Right renal cortex interstitium (tissue), 3 donors: ENCODE data around the gene HERPUD2. TPM values are rescaled to one million over a fixed set of nuclear protein-coding genes. Genes with fewer than 3 reads are reported as not detected.
"Not testable (repeated sequence)": the region's sequence is repeated elsewhere in the genome, so short reads cannot be mapped to it uniquely, and the experiment has no call there.

Experiments
- DNase-seq, 3 donors: peaks; one replicate each; pipeline ENCODE4 v3.0.0-alpha.2; 2013; ENCODE audit warnings: low read depth in 3 of 3, low spot score in 2 of 3
- polyA plus RNA-seq, 3 donors: library from polyadenylated mRNA; unstranded; fragments of 120-200 nt; gene quantifications; one replicate each; pipeline ENCODE4 v1.2.1, GENCODE V29; 2013; ENCODE audit not compliant: insufficient read length in 3 of 3

The HERPUD2 gene
- polyA plus RNA-seq, 3 donors: 38.2 to 41.6 (median 40.2) TPM

GRCh38 chr7:35716038-35716803 is 21.3 kb upstream of the HERPUD2 start:
- no peak for DNase-seq

DNA sequence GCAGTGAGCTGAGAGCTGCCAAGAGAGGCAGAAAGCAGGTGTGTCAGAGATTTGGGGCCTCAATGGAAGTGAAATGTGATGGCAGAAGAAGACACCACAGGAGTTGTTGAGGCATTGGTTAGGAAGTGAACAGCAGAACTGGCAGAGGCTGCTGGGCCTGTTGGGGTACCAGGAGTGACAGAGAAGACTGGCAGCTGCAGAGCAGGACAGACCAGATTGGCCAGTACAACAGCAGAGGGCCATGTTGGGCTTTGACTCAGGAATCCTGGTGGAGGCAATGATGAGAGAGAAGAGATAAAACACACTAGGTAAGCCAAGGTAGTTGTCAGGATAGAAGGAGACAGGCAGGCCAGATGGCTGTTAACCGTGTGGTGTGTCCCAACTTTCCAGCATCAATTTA is 19.9 kb upstream of the HERPUD2 start:
- DNase-seq: no peak

DNA sequence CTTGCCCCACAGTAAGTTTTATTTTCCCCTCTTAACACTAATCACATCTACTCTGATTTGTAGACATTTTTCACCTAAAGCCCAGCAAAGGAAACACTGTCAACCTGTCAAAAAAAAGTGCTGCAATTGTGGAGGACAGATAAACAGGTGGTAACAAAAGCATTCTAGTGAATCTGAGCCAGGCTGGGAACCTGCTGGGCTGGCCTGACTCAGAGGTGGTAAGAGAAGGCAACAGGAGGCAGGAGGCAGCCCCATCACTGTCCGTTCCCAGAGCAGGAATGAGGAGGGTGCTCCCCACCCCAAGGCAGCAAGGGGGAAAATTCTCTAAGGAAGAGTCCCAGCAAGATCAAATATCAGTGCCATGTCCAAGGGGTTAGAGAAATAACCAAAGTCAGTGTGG is 19.5 kb upstream of the HERPUD2 start:
- DNase-seq: no peak

DNA sequence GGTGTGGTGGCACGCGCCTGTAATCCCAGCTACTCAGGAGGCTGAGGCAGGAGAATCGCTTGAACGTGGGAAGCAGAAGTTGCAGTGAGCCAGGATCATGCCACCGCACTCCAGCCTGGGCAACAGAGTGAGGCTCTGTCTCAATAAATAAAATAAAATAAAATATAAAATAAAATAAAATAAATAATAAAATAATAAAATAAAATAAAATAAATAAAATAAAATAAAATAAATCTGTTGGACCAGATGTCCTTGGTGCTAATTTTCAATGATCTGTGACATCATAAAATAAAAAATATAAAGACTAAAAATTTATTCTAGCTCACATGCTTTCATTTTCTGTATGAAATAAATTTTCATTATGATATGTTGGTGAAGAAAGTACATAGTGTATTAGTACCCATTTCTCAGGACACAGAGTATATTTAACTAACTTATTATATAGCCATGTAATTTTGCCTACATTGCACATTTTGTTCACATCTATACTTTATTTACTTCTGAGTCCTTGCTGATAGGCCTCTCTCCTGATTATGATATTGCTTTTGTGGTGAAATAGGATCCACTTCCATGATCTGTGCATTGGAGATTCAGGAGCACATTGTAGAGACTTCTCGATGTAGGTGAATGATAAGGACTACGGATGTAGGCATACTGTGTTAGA is 17.8 kb upstream of the HERPUD2 start:
- no peak for DNase-seq

DNA sequence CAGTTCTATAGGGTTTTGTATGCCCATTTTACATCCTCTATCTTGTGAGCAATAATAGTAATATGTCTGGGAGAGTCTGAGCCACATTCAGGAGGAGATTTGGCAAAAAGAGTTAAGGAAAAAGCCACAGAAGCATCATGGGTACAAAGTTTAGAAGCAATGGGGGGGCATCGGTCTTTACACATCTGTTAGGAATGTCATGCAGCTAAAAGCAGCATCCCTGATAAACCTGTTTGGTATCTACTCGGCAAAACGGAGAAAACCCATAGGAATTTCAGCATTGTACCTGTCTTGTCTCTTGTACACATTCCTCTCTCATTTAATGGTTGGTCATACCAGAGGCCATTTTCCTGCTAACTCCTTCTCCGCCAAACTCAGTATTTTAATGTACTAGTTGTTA is 12.5 kb upstream of the HERPUD2 start:
- no peak for DNase-seq

- DNase-seq: no peak
Measured at GRCh38 chr7:35705932-35706461, 11.1 kb upstream of the HERPUD2 start.

GRCh38 chr7:35704261-35704660 is 9.3 kb upstream of the HERPUD2 start:
- no peak for DNase-seq

DNA sequence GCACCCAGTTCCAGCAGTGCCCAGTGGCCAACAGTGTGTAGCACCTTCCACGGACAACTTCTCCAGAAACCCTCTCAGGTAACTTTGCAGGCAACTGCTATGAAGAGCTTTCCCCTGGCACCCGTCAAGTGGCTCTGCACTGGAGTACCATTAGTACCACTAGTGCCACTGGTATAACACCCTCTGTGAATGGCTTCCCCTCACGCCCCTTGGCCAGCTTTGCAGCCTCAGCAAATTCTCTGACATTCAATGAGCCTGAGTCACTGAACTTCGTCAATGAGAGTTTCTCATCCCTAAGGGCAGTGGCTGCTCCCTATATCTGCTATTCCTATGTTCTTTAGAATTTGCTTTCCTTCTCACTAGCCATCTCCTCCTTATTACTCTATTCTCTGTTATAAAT is 7.6 kb upstream of the HERPUD2 start:
- DNase-seq: no peak

- no peak for DNase-seq
Measured at GRCh38 chr7:35701287-35701900, 6.5 kb upstream of the HERPUD2 start.

- no peak for DNase-seq
Measured at GRCh38 chr7:35700865-35701264, 5.9 kb upstream of the HERPUD2 start.

- DNase-seq: no peak
Measured at GRCh38 chr7:35700333-35700732, 5.4 kb upstream of the HERPUD2 start.

DNA sequence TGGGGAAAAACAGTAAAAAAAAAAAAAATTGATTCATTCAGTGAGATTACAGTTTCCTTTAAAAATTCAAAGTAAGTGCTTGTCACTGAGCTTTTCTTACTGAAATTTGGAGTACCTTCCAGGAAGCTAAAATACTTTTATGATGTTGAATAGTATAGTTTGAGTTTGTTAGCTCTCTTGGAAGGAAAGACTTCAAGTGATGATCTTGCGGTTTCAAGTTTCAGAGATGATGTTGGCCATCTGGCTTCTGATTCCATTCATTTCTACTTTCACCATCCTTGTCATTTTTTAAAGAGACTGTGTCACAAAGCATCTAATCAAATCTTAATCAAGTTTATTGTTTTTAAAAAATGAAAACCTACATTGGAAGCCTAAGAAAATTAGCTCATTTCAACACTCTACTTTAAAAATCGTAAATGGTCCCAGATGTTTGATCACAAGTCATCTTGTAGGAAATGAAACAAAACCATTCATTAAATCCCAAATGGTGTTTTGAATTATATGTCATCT is 4.9 kb upstream of the HERPUD2 start:
- no peak for DNase-seq

- DNase-seq: not testable (repeated sequence)
Measured at GRCh38 chr7:35698382-35698781, 3.4 kb upstream of the HERPUD2 start.

DNA sequence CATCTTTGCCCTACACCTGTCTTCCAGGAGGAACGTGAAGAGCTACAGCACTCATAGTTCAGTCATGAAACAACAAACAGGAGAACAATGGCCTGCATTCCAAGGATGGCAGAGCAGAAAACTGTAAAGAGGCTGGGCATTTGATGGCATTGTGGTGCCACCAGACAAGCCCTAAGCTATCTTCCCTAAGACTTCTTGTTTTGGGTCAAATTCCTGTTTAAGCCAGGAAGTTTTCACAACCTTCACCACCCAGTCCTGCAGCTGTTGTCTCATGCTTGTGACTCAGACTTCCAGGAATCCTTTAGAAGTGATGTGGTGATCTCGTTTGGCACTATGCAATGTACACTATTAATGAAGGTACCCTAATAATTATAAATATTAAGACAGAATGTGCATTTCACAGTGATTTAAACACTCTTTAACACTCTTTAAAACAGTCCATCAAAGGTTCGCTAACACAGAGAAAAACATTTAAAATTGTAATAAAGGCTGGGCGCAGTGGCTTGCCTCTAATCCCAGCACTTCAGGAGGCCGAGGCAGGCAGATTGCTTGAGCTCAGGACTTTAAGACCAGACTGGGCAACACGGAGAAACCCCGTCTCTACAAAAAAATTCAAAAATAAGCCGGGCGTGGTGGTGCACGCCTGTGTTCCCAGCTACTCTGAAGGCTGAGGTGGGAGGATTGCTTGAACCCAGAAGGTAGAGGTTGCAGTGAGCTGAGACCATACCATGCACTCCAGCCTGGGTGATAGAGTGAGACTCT is 2.7 kb upstream of the HERPUD2 start:
- DNase-seq: no peak

DNA sequence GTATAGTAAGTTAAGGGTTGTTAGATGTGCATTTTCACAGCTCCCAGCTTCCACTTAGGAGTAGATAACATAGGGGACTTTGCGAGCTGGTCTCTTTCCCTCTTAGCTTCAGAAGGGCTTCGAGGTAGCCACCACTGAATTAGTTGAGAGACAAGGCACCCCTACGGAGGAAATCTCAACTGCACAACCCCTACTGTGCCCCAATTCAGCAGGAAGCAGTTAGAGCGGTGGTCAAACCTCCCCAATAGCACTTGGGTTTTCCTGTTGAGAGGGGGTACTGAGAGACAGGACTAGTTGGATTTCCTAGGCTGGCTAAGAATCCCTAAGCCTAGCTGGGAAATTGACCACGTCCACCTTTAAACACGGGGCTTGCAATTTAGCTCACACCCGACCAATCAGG is 1.1 kb upstream of the HERPUD2 start:
- no peak for DNase-seq

GRCh38 chr7:35695473-35695850 is 527 bp upstream of the HERPUD2 start:
- DNase-seq: no peak

DNA sequence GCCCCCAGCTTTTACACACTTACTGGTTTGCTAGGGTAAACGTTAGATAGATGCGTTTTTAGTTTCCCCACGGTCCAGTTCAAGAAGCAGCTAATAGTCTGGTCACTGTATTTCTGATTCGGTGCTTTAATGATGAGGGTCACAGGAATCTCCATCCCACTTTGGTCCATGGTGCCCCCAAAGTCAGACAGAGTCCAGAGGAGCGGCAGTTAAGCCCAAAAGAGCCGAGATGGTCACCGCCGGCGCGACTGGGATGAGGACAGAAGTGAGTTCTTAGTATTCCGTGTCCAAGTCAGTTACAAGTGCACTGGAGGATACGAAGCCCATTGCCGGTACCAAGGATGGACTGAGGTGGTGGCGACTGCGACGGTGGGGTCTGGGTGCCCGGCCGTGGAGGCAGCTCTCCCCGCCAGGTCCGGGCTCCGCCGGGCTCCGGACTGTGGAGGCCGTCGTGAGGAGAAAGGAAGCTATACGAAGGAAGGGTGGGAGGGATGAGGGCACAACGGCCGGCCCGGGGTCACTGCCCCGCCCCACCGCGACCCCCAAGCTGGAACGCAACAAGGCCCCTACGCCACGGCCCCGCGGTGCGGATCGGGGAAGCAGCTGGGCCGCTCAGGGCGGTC is 663 bp downstream of the HERPUD2 start:
- DNase-seq: no peak

GRCh38 chr7:35691827-35692307 is 3.1 kb downstream of the HERPUD2 start:
- DNase-seq: no peak

DNA sequence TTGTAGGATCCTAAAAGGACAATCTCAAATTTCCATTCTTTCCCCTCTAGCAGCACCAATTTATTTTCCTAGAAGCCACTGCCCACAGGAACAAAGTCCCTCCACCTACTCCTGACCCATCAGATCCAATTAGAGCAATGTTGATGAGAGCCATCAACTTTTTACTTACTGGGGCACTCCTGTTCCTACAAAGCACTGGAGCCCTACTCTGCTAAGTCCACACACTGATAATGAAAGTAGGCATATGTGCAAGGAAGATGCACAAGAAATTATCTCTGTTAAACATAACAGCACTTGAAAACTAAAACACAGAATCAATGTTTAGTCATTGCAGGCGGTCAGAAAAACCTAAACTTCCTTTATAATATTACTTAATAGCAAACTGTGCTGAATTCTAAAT is 3.6 kb downstream of the HERPUD2 start:
- no peak for DNase-seq

GRCh38 chr7:35690614-35691013 is 4.3 kb downstream of the HERPUD2 start:
- DNase-seq: not testable (repeated sequence)
